Measurements from ENCODE around the gene CCDC18. TPM values are rescaled to one million over a fixed set of nuclear protein-coding genes. Genes with fewer than 3 reads are reported as not detected.

CCDC18 gene
- total RNA-seq, 1 experiment from 2014 or later = 18.9 TPM

GRCh38 chr1:93321720-93322119 is 141.2 kb downstream of the CCDC18 start:
- ChIA-PET CTCF (no interaction called here), POLR2A (ENCODE audit: unreplicated experiment) (no interaction called here)
- no peak for ATAC-seq
- Histone ChIP-seq H3K4me1 (ENCODE audit: insufficient read depth, low read length) (peaks cover 49% of the 10 kb centered on the region), H3K9ac (ENCODE audit: low read length) (no peak overlapping the region), H3F3A (ENCODE audit: low read length, unreplicated experiment) (no peaks in the 10 kb centered on the region), H3K9me2 (replicated peaks; ENCODE audit: low read length) (no peaks in the 10 kb centered on the region), H3K27me3 (ENCODE audit: low read length) (no peaks in the 10 kb centered on the region), H3K4me3 (ENCODE audit: low read length) (no peak overlapping the region), H3K36me3 (ENCODE audit: low read depth, low read length) (no peaks in the 10 kb centered on the region), H2AFZ (ENCODE audit: low read length) (no peak overlapping the region), H3K9me3 (ENCODE audit: low read length) (no peaks in the 10 kb centered on the region), H3K27ac (ENCODE audit: low read length) (peak overlapping the region; percentile 36), H3K79me2 (ENCODE audit: low read length) (no peaks in the 10 kb centered on the region), H3K4me2 (ENCODE audit: low read length) (peak overlapping the region; percentile 81), H4K20me1 (ENCODE audit: low read length) (no peaks in the 10 kb centered on the region)
- intact Hi-C loops (cut with micrococcal nuclease) = no loop called here
- no TSS peak for BruUV-seq (replicated peaks)
- TF ChIP-seq EZH2phosphoT487 (IDR thresholded peaks at IDR 0.05; ENCODE audit: borderline replicate concordance, low read length) = no peak
- no peak for TF ChIP-seq CTCF (conservative IDR thresholded peaks at IDR 0.05; ENCODE audit: low read depth, low read length)
- no peak for TF ChIP-seq EZH2 (IDR thresholded peaks at IDR 0.05; ENCODE audit: low read length, unreplicated experiment)
- DNase-seq = no peak

GRCh38 chr1:93322349-93322748 is 141.8 kb downstream of the CCDC18 start:
- peak overlapping the region; percentile 47; the same call in 1 of the 2 replicates for H3K4me3 ChIP-seq (ENCODE audit: low read length)
- ATAC-seq = no peak
- ChIA-PET POLR2A (ENCODE audit: unreplicated experiment) (no interaction called here), CTCF (no interaction called here)
- H3K79me2 ChIP-seq (ENCODE audit: low read length) = no peaks in the 10 kb centered on the region
- DNase-seq = peak; percentile 97
- H3K4me1 ChIP-seq (ENCODE audit: insufficient read depth, low read length) = peaks cover 49% of the 10 kb centered on the region
- intact Hi-C loops (cut with micrococcal nuclease) = no loop called here
- no peak overlapping the region for H3K9ac ChIP-seq (ENCODE audit: low read length)
- H3K27me3 ChIP-seq (ENCODE audit: low read length) = no peaks in the 10 kb centered on the region
- no peaks in the 10 kb centered on the region for H3F3A ChIP-seq (ENCODE audit: low read length, unreplicated experiment)
- H3K9me2 ChIP-seq (replicated peaks; ENCODE audit: low read length) = no peaks in the 10 kb centered on the region
- H3K9me3 ChIP-seq (ENCODE audit: low read length) = no peaks in the 10 kb centered on the region
- H3K27ac ChIP-seq (ENCODE audit: low read length) = peak overlapping the region; percentile 36
- no TSS peak for BruUV-seq (replicated peaks)
- peak overlapping the region; percentile 81 for H3K4me2 ChIP-seq (ENCODE audit: low read length)
- no peaks in the 10 kb centered on the region for H3K36me3 ChIP-seq (ENCODE audit: low read depth, low read length)
- TF ChIP-seq EZH2 (IDR thresholded peaks at IDR 0.05; ENCODE audit: low read length, unreplicated experiment) = no peak
- no peak for TF ChIP-seq CTCF (conservative IDR thresholded peaks at IDR 0.05; ENCODE audit: low read depth, low read length)
- TF ChIP-seq EZH2phosphoT487 (IDR thresholded peaks at IDR 0.05; ENCODE audit: borderline replicate concordance, low read length) = no peak
- no peak overlapping the region for H2AFZ ChIP-seq (ENCODE audit: low read length)
- no peaks in the 10 kb centered on the region for H4K20me1 ChIP-seq (ENCODE audit: low read length)

- ATAC-seq (no peak), DNase-seq (no peak)
- Histone ChIP-seq H3K79me2 (ENCODE audit: low read length) (no peaks in the 10 kb centered on the region), H3F3A (ENCODE audit: low read length, unreplicated experiment) (no peaks in the 10 kb centered on the region), H3K27me3 (ENCODE audit: low read length) (no peaks in the 10 kb centered on the region), H3K9ac (ENCODE audit: low read length) (no peak overlapping the region), H3K36me3 (ENCODE audit: low read depth, low read length) (no peaks in the 10 kb centered on the region), H3K4me1 (ENCODE audit: insufficient read depth, low read length) (peaks cover 49% of the 10 kb centered on the region), H3K9me2 (replicated peaks; ENCODE audit: low read length) (no peaks in the 10 kb centered on the region), H3K27ac (ENCODE audit: low read length) (peak overlapping the region; percentile 17; the same call in 1 of the 2 replicates), H4K20me1 (ENCODE audit: low read length) (no peaks in the 10 kb centered on the region), H2AFZ (ENCODE audit: low read length) (no peak overlapping the region), H3K4me3 (ENCODE audit: low read length) (no peak overlapping the region), H3K4me2 (ENCODE audit: low read length) (peak overlapping the region; percentile 81; the same call in 1 of the 2 replicates), H3K9me3 (ENCODE audit: low read length) (no peaks in the 10 kb centered on the region)
- CTCF ChIA-PET = no interaction called here
- no TSS peak for BruUV-seq (replicated peaks)
- intact Hi-C loops (cut with micrococcal nuclease) = no loop called here
- TF ChIP-seq EZH2phosphoT487 (IDR thresholded peaks at IDR 0.05; ENCODE audit: borderline replicate concordance, low read length) (no peak), EZH2 (IDR thresholded peaks at IDR 0.05; ENCODE audit: low read length, unreplicated experiment) (no peak), CTCF (conservative IDR thresholded peaks at IDR 0.05; ENCODE audit: low read depth, low read length) (no peak)
- POLR2A ChIA-PET (ENCODE audit: unreplicated experiment) = no interaction called here
These were observed 142.8 kb downstream of the CCDC18 start for GRCh38 chr1:93323185-93323820.
